ENCODE results near the gene SERPINB6.
A peak's percentile ranks its signal among the peaks of the same experiment; 100 is the strongest.

SERPINB6 gene

DNA sequence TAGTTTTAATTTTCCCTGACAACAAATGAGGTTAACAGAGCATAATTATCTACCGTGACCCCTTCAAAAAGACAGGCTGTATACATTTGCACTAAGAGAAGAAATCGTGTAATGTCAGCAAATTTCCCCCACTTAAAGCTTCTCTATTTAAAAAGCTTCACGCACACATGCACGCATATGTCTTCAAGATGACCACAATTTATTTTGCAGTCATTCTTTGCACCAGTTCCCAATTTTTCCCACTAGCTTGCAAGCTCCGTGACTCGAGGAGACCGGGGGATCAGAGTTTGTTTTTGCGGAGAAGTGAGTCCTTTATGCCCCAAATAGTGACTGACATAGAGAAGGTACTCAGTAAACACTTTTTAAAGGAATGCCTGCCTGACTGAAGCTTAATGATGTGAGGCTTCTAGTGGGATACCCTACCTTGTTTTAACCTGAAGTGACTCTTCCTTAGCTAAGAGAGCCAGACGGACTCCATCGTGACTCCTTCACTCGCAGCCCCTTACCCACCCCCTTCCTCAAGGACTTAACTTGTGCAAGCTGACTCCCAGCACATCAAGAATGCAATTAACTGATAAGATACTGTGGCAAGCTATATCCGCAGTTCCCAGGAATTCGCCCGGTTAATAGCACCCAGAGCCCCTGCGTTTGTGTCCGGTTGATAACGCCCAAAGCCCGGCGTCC lies 19.0 kb upstream of the SERPINB6 start:
- TF ChIP-seq, protein P1, sequence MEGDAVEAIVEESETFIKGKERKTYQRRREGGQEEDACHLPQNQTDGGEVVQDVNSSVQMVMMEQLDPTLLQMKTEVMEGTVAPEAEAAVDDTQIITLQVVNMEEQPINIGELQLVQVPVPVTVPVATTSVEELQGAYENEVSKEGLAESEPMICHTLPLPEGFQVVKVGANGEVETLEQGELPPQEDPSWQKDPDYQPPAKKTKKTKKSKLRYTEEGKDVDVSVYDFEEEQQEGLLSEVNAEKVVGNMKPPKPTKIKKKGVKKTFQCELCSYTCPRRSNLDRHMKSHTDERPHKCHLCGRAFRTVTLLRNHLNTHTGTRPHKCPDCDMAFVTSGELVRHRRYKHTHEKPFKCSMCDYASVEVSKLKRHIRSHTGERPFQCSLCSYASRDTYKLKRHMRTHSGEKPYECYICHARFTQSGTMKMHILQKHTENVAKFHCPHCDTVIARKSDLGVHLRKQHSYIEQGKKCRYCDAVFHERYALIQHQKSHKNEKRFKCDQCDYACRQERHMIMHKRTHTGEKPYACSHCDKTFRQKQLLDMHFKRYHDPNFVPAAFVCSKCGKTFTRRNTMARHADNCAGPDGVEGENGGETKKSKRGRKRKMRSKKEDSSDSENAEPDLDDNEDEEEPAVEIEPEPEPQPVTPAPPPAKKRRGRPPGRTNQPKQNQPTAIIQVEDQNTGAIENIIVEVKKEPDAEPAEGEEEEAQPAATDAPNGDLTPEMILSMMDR (IDR thresholded peaks at IDR 0.05; ENCODE audit: insufficient read depth, missing control alignments) = no peak
- FAIRE-seq = no peak
- DNase-seq (ENCODE audit: insufficient read length, low spot score) = no peak

DNA sequence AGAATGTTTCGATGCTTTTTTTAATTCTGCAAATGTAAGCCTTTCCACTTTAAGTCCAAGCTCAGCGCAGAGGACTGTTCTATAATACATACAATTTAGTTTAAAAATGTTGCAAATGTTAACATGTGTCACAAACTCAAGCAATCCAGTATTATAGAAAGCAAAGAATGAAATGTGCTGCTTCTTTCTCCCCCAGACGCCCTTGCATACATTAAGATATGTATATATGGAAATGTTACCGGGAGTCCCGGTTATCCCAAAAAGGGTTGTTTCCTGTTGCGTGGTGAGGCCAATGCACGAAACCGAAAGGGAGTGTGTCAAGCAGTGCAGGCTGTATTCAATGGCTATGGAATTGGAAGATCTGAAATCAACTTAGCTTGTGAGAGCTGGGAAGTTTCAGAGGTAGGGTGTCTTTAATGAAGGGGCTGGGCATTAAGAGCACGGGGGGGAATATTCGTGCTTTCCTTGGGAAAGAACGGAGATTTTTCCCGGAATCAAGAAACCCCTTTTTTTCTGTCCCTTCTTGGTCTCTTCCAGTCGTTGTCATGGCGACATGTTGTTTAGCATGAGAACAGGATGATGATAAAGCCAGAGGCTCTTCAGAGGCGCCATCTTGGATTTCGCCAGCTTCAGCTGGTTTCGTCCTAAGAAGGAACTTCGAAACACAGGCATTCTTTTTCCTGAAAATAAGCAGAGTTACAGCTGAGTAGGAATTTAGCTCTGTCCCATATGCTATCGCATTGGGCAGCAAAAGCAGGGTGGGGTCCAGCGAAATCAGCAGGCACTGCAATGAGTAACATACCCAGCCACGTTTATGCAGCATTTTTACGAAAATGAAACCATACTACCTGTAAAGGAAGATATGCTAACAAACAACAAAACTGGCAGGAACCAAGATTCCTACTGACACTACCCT lies 18.2 kb upstream of the SERPINB6 start:
- TF ChIP-seq, protein P1 (IDR thresholded peaks at IDR 0.05; ENCODE audit: insufficient read depth, missing control alignments) = no peak
- FAIRE-seq (peak; percentile 53), DNase-seq (ENCODE audit: insufficient read length, low spot score) (no peak)

DNA sequence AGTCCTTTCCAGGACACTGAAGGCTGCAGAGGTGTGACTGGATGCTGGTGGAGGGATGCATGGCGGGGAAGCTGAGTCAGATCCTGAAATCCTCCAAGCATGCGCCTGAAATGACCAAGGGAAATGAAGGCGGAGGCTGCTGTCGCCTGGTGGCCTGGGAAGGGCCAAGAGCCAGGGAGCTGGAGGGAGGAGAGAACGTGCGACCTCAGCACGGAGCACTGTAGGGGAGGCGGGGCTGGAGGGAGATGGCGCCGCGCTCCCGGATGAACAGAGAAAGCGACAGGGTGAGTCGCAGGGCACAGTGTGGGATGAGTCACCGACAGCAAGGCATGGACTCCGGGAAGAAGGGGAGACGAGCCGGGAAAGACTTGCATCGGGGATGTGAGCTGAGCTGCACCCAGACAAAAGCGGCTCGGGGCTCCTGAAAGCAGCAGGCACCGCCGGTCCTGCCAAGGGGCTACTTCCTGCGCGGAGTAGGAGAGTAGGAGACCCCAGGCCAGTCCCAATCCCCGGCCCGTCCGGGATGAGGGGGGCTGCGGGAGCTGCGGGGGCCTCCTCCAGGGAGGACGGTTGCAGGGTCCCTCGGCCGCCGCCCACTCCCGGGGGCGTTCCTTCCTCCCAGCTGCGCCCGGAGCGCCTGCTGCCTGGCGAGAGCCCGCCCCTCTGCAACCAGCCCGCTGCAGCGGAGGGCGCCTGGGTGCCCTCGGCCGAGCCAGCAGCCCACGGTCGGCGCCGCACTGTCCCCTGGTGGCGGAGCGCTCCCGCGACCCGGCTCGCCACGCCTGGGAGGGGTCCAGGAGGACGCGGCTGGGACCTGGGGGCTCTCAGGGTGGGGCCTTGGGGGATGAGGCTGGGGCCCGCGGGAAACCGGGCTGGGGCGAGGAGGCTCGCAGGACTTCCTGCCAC lies 17.3 kb upstream of the SERPINB6 start:
- DNase-seq (ENCODE audit: insufficient read length, low spot score) (no peak), FAIRE-seq (no peak)
- TF ChIP-seq, protein P1 (IDR thresholded peaks at IDR 0.05; ENCODE audit: insufficient read depth, missing control alignments) = peak; percentile 53

DNA sequence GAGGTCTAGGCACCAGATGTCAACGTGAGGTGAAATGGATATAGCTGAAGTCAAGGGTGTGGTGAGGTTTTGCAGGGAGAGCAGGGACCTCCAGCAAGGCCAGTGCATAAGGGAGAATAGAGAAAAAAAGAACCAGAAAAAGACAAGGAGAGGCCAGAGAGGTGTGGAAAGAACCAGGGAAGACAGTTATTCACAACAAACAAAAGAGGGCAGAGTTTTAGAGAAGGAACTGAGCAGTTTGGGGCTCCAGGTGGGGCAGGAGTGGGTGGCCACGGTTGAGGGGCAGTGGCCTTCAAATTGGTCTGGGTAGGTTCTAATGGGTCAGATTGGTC lies 16.7 kb upstream of the SERPINB6 start:
- DNase-seq (ENCODE audit: insufficient read length, low spot score) = no peak
- TF ChIP-seq, protein P1 (IDR thresholded peaks at IDR 0.05; ENCODE audit: insufficient read depth, missing control alignments) = no peak
- no peak for FAIRE-seq

DNA sequence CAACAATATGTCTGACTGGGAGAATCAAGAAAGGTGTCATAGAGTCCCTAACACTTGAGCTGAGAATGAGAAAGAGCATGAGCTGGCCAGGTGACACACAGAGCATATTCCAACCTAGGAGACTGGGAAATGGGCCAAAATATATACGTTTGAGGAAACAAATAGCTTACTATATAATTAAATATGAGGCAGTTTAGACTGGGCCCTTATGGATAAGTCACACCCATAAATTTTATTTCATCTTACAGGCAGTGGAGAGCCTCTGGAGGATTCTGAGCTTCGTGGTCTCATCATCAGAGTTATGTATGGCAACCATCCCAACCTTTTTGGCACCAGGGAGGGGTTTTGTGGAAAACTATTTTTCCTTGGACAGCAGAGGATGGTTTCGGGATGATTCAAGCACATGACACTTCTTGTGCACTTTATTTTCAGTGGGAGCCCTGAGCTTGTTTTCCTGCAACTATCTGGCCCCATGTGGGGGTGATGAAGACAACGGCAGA lies 15.4 kb upstream of the SERPINB6 start:
- DNase-seq (ENCODE audit: insufficient read length, low spot score) (no peak), FAIRE-seq (no peak)
- TF ChIP-seq, protein P1 (IDR thresholded peaks at IDR 0.05; ENCODE audit: insufficient read depth, missing control alignments) = no peak

DNA sequence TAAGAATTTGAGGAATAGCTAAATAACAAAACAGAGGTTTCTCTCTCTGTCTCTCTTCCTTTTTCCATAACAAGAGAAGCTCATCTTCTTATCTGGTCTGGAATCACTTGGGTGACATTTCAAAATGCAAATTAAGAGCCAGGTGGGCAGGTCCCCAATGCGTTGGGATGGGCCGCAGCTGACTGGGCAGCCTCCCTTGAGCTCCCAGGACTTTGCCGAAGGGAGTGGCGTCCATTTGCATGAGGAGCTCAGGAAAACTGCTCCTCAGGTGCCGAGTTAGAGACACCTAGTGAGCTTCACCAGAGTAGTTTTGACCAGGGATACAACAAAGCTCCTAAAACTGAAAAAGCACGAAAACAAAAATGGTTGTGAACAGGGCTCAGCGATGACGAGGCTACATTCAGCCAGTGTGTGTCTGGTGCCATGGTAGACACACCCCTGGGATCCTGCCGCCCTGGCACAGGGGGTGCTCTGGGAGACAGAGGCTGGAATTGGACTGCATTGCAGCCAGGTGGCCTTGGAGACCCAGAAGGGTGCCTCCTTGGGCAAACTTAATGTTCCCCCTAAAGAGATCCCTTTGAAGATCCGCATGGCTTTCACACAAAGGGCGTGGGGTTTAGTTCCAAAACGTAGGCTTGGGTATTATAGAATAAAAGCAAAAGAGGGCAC lies 13.5 kb upstream of the SERPINB6 start:
- TF ChIP-seq, protein P1 (IDR thresholded peaks at IDR 0.05; ENCODE audit: insufficient read depth, missing control alignments) = no peak
- FAIRE-seq = no peak
- DNase-seq (ENCODE audit: insufficient read length, low spot score) = no peak

All from D721Med (cell line).